Measurements from ENCODE around the gene PREX1. TPM values are rescaled to one million over a fixed set of nuclear protein-coding genes. Genes with fewer than 3 reads are reported as not detected.
"Not testable (repeated sequence)": the region's sequence is repeated elsewhere in the genome, so short reads cannot be mapped to it uniquely, and the experiment has no call there.

Gene PREX1
- polyA plus RNA-seq, 1 donor (not counting 4 experiments of a cell fraction or from before 2014, with no cell fraction given): 0.22 TPM

DNA sequence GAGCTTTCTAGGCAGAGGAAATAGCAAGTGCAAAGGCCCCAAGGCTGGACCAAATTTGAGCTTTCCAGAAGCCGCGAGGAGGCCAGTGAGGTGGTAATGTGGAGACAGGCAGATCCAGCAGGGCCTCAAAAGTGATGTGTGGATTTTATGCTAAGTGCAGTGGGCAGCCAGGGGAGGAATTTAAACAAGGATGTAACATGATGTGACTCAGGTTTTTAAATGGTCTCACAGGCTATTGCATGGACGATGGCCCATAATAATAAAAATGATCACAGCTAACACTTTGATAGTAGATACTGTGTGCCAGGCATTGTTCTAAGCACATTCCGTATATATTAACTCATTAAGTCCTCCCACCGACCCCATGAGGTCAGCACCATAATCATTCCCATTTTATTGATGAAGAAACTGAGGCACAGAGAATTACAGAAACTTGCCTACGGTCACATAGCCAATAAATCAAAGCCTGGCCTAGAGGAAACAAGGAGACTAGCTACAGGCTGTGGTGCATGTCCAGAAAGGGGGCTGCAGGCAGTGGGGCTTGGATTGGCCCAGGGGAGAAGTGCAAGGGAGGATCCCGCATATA is 18.0 kb upstream of the PREX1 start:
- Histone ChIP-seq H3K4me2 (ENCODE audit: control insufficient read depth, extremely low read depth, insufficient read depth, low read depth, low read length) (no peak overlapping the region), H3K9ac (ENCODE audit: control insufficient read depth, extremely low read depth, insufficient read depth, low read length) (no peak overlapping the region), H3K9me3 (ENCODE audit: control insufficient read depth, low read depth, low read length) (no peaks in the 10 kb centered on the region), H3K27ac (ENCODE audit: control insufficient read depth, insufficient read depth, low read length) (no peak overlapping the region), H3K79me2 (ENCODE audit: control insufficient read depth, insufficient read depth, low read length) (no peaks in the 10 kb centered on the region), H3K4me1 (ENCODE audit: control insufficient read depth, extremely low read depth, insufficient read depth, low read length) (peaks cover 12% of the 10 kb centered on the region), H3K4me3 (ENCODE audit: control insufficient read depth in 2 of 3, extremely low read depth in 1 of 3, insufficient read depth in 2 of 3, low read depth in 1 of 3, low read length in 3 of 3) (no peak overlapping the region), H3K27me3 (ENCODE audit: control insufficient read depth, extremely low read depth, insufficient read depth, low read length) (peaks cover 8% of the 10 kb centered on the region), H2AFZ (ENCODE audit: control insufficient read depth, low read length) (no peak overlapping the region), H3K36me3 (ENCODE audit: control insufficient read depth in 2 of 2, extremely low read depth in 1 of 2, insufficient read depth in 2 of 2, low read length in 2 of 2) (no peaks in the 10 kb centered on the region), H4K20me1 (ENCODE audit: control insufficient read depth, extremely low read depth, insufficient read depth, low read length) (no peaks in the 10 kb centered on the region), H3K9me1 (ENCODE audit: control insufficient read depth, extremely low read depth, insufficient read depth, low read length) (no peaks in the 10 kb centered on the region)
- DNase-seq (ENCODE audit: low read depth, low spot score): no peak
- dilution Hi-C loops (cut with MboI; ENCODE audit: extremely low pct_ligation_motif_present, low sequenced_read_pairs): no loop called here
- FAIRE-seq: no peak
- no peak for TF ChIP-seq EZH2 (IDR thresholded peaks at IDR 0.05; ENCODE audit: low read length)
- TF ChIP-seq, protein P1, sequence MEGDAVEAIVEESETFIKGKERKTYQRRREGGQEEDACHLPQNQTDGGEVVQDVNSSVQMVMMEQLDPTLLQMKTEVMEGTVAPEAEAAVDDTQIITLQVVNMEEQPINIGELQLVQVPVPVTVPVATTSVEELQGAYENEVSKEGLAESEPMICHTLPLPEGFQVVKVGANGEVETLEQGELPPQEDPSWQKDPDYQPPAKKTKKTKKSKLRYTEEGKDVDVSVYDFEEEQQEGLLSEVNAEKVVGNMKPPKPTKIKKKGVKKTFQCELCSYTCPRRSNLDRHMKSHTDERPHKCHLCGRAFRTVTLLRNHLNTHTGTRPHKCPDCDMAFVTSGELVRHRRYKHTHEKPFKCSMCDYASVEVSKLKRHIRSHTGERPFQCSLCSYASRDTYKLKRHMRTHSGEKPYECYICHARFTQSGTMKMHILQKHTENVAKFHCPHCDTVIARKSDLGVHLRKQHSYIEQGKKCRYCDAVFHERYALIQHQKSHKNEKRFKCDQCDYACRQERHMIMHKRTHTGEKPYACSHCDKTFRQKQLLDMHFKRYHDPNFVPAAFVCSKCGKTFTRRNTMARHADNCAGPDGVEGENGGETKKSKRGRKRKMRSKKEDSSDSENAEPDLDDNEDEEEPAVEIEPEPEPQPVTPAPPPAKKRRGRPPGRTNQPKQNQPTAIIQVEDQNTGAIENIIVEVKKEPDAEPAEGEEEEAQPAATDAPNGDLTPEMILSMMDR (optimal IDR thresholded peaks at IDR 0.05 in 1 of 3, IDR thresholded peaks at IDR 0.05 in 1 of 3, conservative IDR thresholded peaks at IDR 0.05 in 1 of 3; ENCODE audit: extremely low read depth in 1 of 3, insufficient read depth in 2 of 3, low read length in 3 of 3): no peak

DNA sequence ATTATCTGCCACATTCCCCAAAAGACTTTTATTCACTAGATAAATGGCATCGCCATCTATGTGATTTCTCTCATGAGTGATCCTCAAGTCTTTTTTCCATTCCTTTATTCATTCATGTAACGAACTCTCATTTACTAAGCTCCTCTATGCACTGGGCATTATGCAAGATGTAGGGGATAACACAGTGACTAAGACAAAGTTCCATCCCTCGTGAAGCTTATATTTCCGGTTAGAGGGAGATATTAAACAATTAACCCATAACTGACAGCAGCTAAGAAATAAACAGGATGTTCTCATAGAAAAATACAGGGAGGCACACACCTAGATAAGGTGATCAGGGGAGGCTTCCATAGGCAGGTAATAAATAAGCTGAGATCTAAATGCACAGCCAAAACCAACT is 17.2 kb upstream of the PREX1 start:
- dilution Hi-C loops (cut with MboI; ENCODE audit: extremely low pct_ligation_motif_present, low sequenced_read_pairs): no loop called here
- no peak for DNase-seq (ENCODE audit: low read depth, low spot score)

DNA sequence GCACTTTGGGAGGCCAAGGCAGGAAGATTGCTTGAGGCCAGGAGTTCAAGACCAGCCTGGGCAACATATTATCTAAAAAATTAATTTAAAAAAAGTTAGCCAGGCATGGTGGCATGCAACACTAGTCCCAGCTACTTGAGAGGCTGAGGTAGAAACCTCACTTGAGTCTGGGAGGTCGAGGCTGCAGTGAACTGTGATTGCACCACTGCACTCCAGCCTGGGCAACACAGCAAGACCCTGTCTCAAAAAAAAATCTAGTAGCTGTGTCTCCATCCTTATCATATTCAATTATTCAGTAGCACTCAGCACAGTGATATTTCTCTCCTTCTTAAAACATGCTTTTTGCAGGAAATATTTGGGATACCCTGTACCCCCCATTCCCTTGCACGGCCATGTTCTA is 16.1 kb upstream of the PREX1 start:
- not testable (repeated sequence) for H3K9ac ChIP-seq (ENCODE audit: control insufficient read depth, extremely low read depth, insufficient read depth, low read length)

More for the DNA sequence above, 17.2 kb upstream of the PREX1 start:
- TF ChIP-seq, protein P1 (optimal IDR thresholded peaks at IDR 0.05 in 1 of 3, IDR thresholded peaks at IDR 0.05 in 1 of 3, conservative IDR thresholded peaks at IDR 0.05 in 1 of 3; ENCODE audit: extremely low read depth in 1 of 3, insufficient read depth in 2 of 3, low read length in 3 of 3): no peak
- TF ChIP-seq EZH2 (IDR thresholded peaks at IDR 0.05; ENCODE audit: low read length): no peak
- Histone ChIP-seq H3K79me2 (ENCODE audit: control insufficient read depth, insufficient read depth, low read length) (no peaks in the 10 kb centered on the region), H3K27me3 (ENCODE audit: control insufficient read depth, extremely low read depth, insufficient read depth, low read length) (peaks cover 2% of the 10 kb centered on the region), H3K4me3 (ENCODE audit: control insufficient read depth in 2 of 3, extremely low read depth in 1 of 3, insufficient read depth in 2 of 3, low read depth in 1 of 3, low read length in 3 of 3) (no peak overlapping the region), H3K4me2 (ENCODE audit: control insufficient read depth, extremely low read depth, insufficient read depth, low read depth, low read length) (no peak overlapping the region), H2AFZ (ENCODE audit: control insufficient read depth, low read length) (no peak overlapping the region), H3K9me3 (ENCODE audit: control insufficient read depth, low read depth, low read length) (no peaks in the 10 kb centered on the region), H3K4me1 (ENCODE audit: control insufficient read depth, extremely low read depth, insufficient read depth, low read length) (peaks cover 12% of the 10 kb centered on the region), H3K36me3 (ENCODE audit: control insufficient read depth in 2 of 2, extremely low read depth in 1 of 2, insufficient read depth in 2 of 2, low read length in 2 of 2) (no peaks in the 10 kb centered on the region), H3K9me1 (ENCODE audit: control insufficient read depth, extremely low read depth, insufficient read depth, low read length) (no peaks in the 10 kb centered on the region), H3K9ac (ENCODE audit: control insufficient read depth, extremely low read depth, insufficient read depth, low read length) (no peak overlapping the region), H3K27ac (ENCODE audit: control insufficient read depth, insufficient read depth, low read length) (no peak overlapping the region), H4K20me1 (ENCODE audit: control insufficient read depth, extremely low read depth, insufficient read depth, low read length) (no peaks in the 10 kb centered on the region)
- no peak for FAIRE-seq

More for the DNA sequence above, 16.1 kb upstream of the PREX1 start:
- H3K36me3 ChIP-seq (ENCODE audit: control insufficient read depth in 2 of 2, extremely low read depth in 1 of 2, insufficient read depth in 2 of 2, low read length in 2 of 2); H3K27me3 ChIP-seq (ENCODE audit: control insufficient read depth, extremely low read depth, insufficient read depth, low read length); dilution Hi-C loops (cut with MboI; ENCODE audit: extremely low pct_ligation_motif_present, low sequenced_read_pairs); H3K9me3 ChIP-seq (ENCODE audit: control insufficient read depth, low read depth, low read length); FAIRE-seq; DNase-seq (ENCODE audit: low read depth, low spot score); H3K4me3 ChIP-seq (ENCODE audit: control insufficient read depth in 2 of 3, extremely low read depth in 1 of 3, insufficient read depth in 2 of 3, low read depth in 1 of 3, low read length in 3 of 3); H3K9me1 ChIP-seq (ENCODE audit: control insufficient read depth, extremely low read depth, insufficient read depth, low read length); H4K20me1 ChIP-seq (ENCODE audit: control insufficient read depth, extremely low read depth, insufficient read depth, low read length); H3K27ac ChIP-seq (ENCODE audit: control insufficient read depth, insufficient read depth, low read length); H3K79me2 ChIP-seq (ENCODE audit: control insufficient read depth, insufficient read depth, low read length); H3K4me2 ChIP-seq (ENCODE audit: control insufficient read depth, extremely low read depth, insufficient read depth, low read depth, low read length); H2AFZ ChIP-seq (ENCODE audit: control insufficient read depth, low read length): not testable (repeated sequence)
- H3K4me1 ChIP-seq (ENCODE audit: control insufficient read depth, extremely low read depth, insufficient read depth, low read length): peaks cover 12% of the 10 kb centered on the region
